SK-N-SH (cell line): ENCODE measurements around the gene HNRNPF. TPM values are rescaled to one million over a fixed set of nuclear protein-coding genes. Genes with fewer than 3 reads are reported as not detected.

ENCODE experiments used
- CTCF ChIA-PET: fragments of 300-600, 350-600 bp; formaldehyde crosslinking; extraction: SDS; loops from one replicate; lab custom pipeline; 2021; lab: Yijun Ruan, JAX
- POLR2A ChIA-PET: fragments of 350-600 bp; sonication (Branson Sonifier 250); formaldehyde crosslinking; extraction: SDS; loops from one replicate; lab custom pipeline; 2020; ENCODE audit warnings: antibody characterized with exemption, inconsistent platforms; lab: Yijun Ruan, JAX
- DNase-seq: peaks from one replicate; pipeline ENCODE4 v3.0.0; 2012
- H2AFZ ChIP-seq: fragments of 200-600 bp; sonication (generic); 2 replicates; pipeline ENCODE4 v1.8.1; 2016; ENCODE audit warnings: antibody characterized with exemption, mild to moderate bottlenecking, low read depth
- H3F3A ChIP-seq: fragments of 200-600 bp; sonication (generic); replicated peaks from 2 replicates; pipeline ENCODE3; 2016; ENCODE audit warnings: antibody characterized with exemption, mild to moderate bottlenecking; ENCODE audit not compliant: insufficient read depth
- H3K27ac ChIP-seq, 2 experiments: fragments of 200-500 bp in 1 of 2; fragments of 200-600 bp in 1 of 2; sonication (Bioruptor generic) in 1 of 2; sonication (generic), shearing (Covaris generic) in 1 of 2; 2 replicates each; pipeline versions ENCODE4 v1.5.1 to v1.6.1; 2014 to 2016; ENCODE audit warnings: low read depth in 2 of 2, inconsistent platforms in 1 of 2, low read length in 1 of 2, mild to moderate bottlenecking in 1 of 2, mixed read lengths in 1 of 2
- H3K27me3 ChIP-seq: fragments of 200-600 bp; sonication (generic), shearing (Covaris generic); 2 replicates; pipeline ENCODE4 v1.6.1; 2016; ENCODE audit warnings: mixed run types; ENCODE audit not compliant: insufficient read depth
- H3K36me3 ChIP-seq, 2 experiments: fragments of 200-500 bp in 1 of 2; fragments of 200-600 bp in 1 of 2; sonication (Bioruptor generic) in 1 of 2; sonication (generic) in 1 of 2; replicated peaks in 1 of 2; 2 replicates each; pipeline versions ENCODE3 to v1.5.1; 2014 to 2016; ENCODE audit warnings: low read length in 1 of 2, mild to moderate bottlenecking in 1 of 2; ENCODE audit not compliant: insufficient read depth in 2 of 2, control insufficient read depth in 1 of 2
- H3K4me1 ChIP-seq, 2 experiments: fragments of 200-500 bp in 1 of 2; fragments of 200-600 bp in 1 of 2; sonication (Bioruptor generic) in 1 of 2; sonication (generic), shearing (Covaris generic) in 1 of 2; 2 replicates each; pipeline versions ENCODE4 v1.5.1 to v1.6.1; 2014 to 2016; ENCODE audit warnings: low read depth in 1 of 2, low read length in 1 of 2, mixed run types in 1 of 2; ENCODE audit not compliant: insufficient read depth in 2 of 2, control insufficient read depth in 1 of 2
- H3K4me2 ChIP-seq: fragments of 200-600 bp; sonication (generic), shearing (Covaris generic); 2 replicates; pipeline ENCODE4 v1.6.1; 2017; ENCODE audit warnings: mixed run types
- H3K4me3 ChIP-seq, 2 experiments: fragments of 200-500 bp in 1 of 2; fragments of 200-600 bp in 1 of 2; sonication (Bioruptor generic) in 1 of 2; sonication (generic), shearing (Covaris generic) in 1 of 2; 2 replicates each; pipeline versions ENCODE4 v1.5.1 to v1.8.1; 2014 to 2016; ENCODE audit warnings: low read depth in 2 of 2, inconsistent platforms in 1 of 2, low read length in 1 of 2, mild to moderate bottlenecking in 1 of 2, mixed read lengths in 1 of 2, moderate library complexity in 1 of 2
- H3K79me2 ChIP-seq: fragments of 200-600 bp; sonication (generic); 2 replicates; pipeline ENCODE4 v1.8.1; 2017; ENCODE audit warnings: mild to moderate bottlenecking; ENCODE audit not compliant: insufficient read depth
- H3K9ac ChIP-seq: fragments of 200-600 bp; sonication (generic); 2 replicates; pipeline ENCODE4 v1.6.1; 2017; ENCODE audit warnings: mixed run types
- H3K9me2 ChIP-seq: fragments of 200-600 bp; sonication (generic); 2 replicates; pipeline ENCODE4 v1.6.1; 2017; ENCODE audit warnings: mixed run types
- H3K9me3 ChIP-seq: fragments of 200-600 bp; sonication (generic); 2 replicates; pipeline ENCODE4 v1.6.1; 2017; ENCODE audit warnings: mixed run types, mild to moderate bottlenecking, moderate library complexity
- H4K20me1 ChIP-seq: fragments of 200-600 bp; sonication (generic); 2 replicates; pipeline ENCODE4 v1.6.1; 2017; ENCODE audit warnings: mild to moderate bottlenecking, mixed run types; ENCODE audit not compliant: insufficient read depth
- EP300 ChIP-seq, 2 experiments: IDR thresholded peaks; 2 replicates each; pipeline versions ENCODE4 v1.4.0 to v1.6.1; 2012; ENCODE audit warnings: borderline replicate concordance in 1 of 2, low read depth in 1 of 2, low read length in 1 of 2
- FOSL2 ChIP-seq: IDR thresholded peaks from 2 replicates; pipeline ENCODE4 v1.4.0; 2012; ENCODE audit warnings: low read depth, mild to moderate bottlenecking, moderate library complexity, borderline replicate concordance
- FOXM1 ChIP-seq: IDR thresholded peaks from 2 replicates; pipeline ENCODE4 v1.4.0; 2012; ENCODE audit warnings: low read depth, mild to moderate bottlenecking
- MXI1 ChIP-seq: IDR thresholded peaks from 2 replicates; pipeline ENCODE4 v1.6.1; 2012; ENCODE audit warnings: mild to moderate bottlenecking, low read depth, low read length, improper control_type of control experiment
- NFIC ChIP-seq: IDR thresholded peaks from 2 replicates; pipeline ENCODE4 v1.4.0; 2012; ENCODE audit warnings: borderline replicate concordance
- NRF1 ChIP-seq: IDR thresholded peaks from 2 replicates; pipeline ENCODE4 v1.6.1; 2012; ENCODE audit warnings: low read depth, mild to moderate bottlenecking, low read length
- RCOR1 ChIP-seq: fragments of 150-350 bp; IDR thresholded peaks from 2 replicates; pipeline ENCODE4 v1.6.1; 2017; ENCODE audit warnings: antibody characterized with exemption, low read length
- RFX5 ChIP-seq: IDR thresholded peaks from 2 replicates; pipeline ENCODE4 v1.6.1; 2012; ENCODE audit warnings: mild to moderate bottlenecking, improper control_type of control experiment, low read length
- SMC3 ChIP-seq: IDR thresholded peaks from 2 replicates; pipeline ENCODE4 v1.6.1; 2012; ENCODE audit warnings: low read depth, low read length, improper control_type of control experiment
- TAF1 ChIP-seq: IDR thresholded peaks from 2 replicates; pipeline ENCODE4 v1.6.1; 2012; ENCODE audit warnings: low read depth, mild to moderate bottlenecking, low read length, moderate library complexity, borderline replicate concordance
- TCF12 ChIP-seq: IDR thresholded peaks from 2 replicates; pipeline ENCODE4 v1.4.0; 2012
- USF2 ChIP-seq: fragments of 150-350 bp; IDR thresholded peaks from 2 replicates; pipeline ENCODE4 v1.6.1; 2017; ENCODE audit warnings: antibody characterized with exemption, low read length, low read depth, borderline replicate concordance
- YY1 ChIP-seq: IDR thresholded peaks from 2 replicates; pipeline ENCODE4 v1.4.0; 2012; ENCODE audit warnings: low read depth, mild to moderate bottlenecking
- WGBS: methylation state at CpG from one replicate; pipeline ENCODE4 v1.1.6; 2017; ENCODE audit warnings: low lambda C conversion rate; 5-methylcytosine and 5-hydroxymethylcytosine counted together
- polyA plus RNA-seq, 3 experiments: library from polyadenylated mRNA; depleted of rRNA; stranded (reverse); fragments of >200 nt; gene quantifications; 2 replicates each; pipeline ENCODE4 v1.2.3, GENCODE V29; 2012
- TF ChIP-seq, protein P1 (sequence below): IDR thresholded peaks from 2 replicates; pipeline ENCODE4 v1.4.0; 2012; ENCODE audit warnings: low read depth, borderline replicate concordance
- TF ChIP-seq, protein P2 (sequence below): IDR thresholded peaks from 2 replicates; pipeline ENCODE4 v1.4.0; 2012; ENCODE audit warnings: low read depth
- TF ChIP-seq, protein P3 (sequence below): IDR thresholded peaks from 2 replicates; pipeline ENCODE4 v1.6.1; 2012; ENCODE audit warnings: mild to moderate bottlenecking, low read depth, low read length, moderate library complexity
- TF ChIP-seq, protein P4 (sequence below): fragments of 150-350 bp; IDR thresholded peaks from 2 replicates; pipeline ENCODE4 v1.6.1; 2016; ENCODE audit warnings: mild to moderate bottlenecking, low read depth, low read length
- TF ChIP-seq, protein P5 (sequence below): IDR thresholded peaks from 2 replicates; pipeline ENCODE4; 2012

HNRNPF gene
- polyA plus RNA-seq, 1 of the 3 experiments (the other 2 are of a cell fraction), result 195 TPM

DNA sequence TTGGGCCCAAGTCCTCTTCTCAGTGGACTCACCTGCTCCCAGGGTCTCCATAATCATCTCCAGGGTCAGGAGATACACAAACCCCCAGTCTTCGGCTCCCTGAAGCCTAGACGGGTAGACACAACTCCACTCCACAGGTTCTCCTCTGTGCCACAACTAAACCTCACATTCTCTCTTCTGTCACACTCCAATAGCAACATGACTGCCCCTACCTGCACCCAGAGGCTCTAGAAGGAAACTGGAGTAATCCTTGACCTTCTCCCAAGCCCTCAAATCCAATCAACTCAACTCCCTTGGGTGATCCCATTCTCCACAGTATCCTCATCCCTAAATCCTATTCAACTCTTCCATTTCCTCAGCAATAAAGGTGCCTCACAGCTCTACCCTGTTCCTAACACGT, 16.2 kb downstream of the HNRNPF start:
- peaks cover 89% of the 10 kb centered on the region for H4K20me1 ChIP-seq
- H3K27me3 ChIP-seq, result no peaks in the 10 kb centered on the region
- H3K79me2 ChIP-seq, result peaks cover 95% of the 10 kb centered on the region
- peaks cover 8 to 15% of the 10 kb centered on the region in 2 experiments; a peak in 3 of 4 replicates for H3K4me1 ChIP-seq
- CTCF ChIA-PET, result interaction anchor here (1.6 kb wide), 1 partner anchor 11 kb away, joined by 4 read pairs; no protein-coding TSS in a partner anchor
- H3K4me2 ChIP-seq, result no peak overlapping the region
- TF ChIP-seq RFX5, result no peak
- TF ChIP-seq TCF12, result no peak
- no peak for TF ChIP-seq NRF1
- TF ChIP-seq, protein P1, sequence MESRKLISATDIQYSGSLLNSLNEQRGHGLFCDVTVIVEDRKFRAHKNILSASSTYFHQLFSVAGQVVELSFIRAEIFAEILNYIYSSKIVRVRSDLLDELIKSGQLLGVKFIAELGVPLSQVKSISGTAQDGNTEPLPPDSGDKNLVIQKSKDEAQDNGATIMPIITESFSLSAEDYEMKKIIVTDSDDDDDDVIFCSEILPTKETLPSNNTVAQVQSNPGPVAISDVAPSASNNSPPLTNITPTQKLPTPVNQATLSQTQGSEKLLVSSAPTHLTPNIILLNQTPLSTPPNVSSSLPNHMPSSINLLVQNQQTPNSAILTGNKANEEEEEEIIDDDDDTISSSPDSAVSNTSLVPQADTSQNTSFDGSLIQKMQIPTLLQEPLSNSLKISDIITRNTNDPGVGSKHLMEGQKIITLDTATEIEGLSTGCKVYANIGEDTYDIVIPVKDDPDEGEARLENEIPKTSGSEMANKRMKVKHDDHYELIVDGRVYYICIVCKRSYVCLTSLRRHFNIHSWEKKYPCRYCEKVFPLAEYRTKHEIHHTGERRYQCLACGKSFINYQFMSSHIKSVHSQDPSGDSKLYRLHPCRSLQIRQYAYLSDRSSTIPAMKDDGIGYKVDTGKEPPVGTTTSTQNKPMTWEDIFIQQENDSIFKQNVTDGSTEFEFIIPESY, result no peak
- TF ChIP-seq SMC3, result no peak
- no peak for TF ChIP-seq FOSL2
- no peak for TF ChIP-seq FOXM1
- TF ChIP-seq USF2, result no peak
- no peak for TF ChIP-seq TAF1
- TF ChIP-seq YY1, result no peak
- TF ChIP-seq RCOR1, result no peak
- H3F3A ChIP-seq, result peaks cover 22% of the 10 kb centered on the region
- 88% methylated on average over 2 of the region's 3 CpGs for WGBS
- no peaks in the 10 kb centered on the region for H3K9me3 ChIP-seq
- peaks cover 62% of the 10 kb centered on the region in 2 experiments for H3K36me3 ChIP-seq
- H3K4me3 ChIP-seq, result no peak overlapping the region
- H2AFZ ChIP-seq, result no peak overlapping the region
- no peak for DNase-seq
- H3K27ac ChIP-seq, result no peak overlapping the region
- H3K9ac ChIP-seq, result no peak overlapping the region
- H3K9me2 ChIP-seq, result no peaks in the 10 kb centered on the region
- POLR2A ChIA-PET, result no interaction called here

GRCh38 chr10:43391496-43391895, 17.5 kb downstream of the HNRNPF start:
- Histone ChIP-seq H2AFZ (no peak overlapping the region), H3K36me3 (peaks cover 73 to 75% of the 10 kb centered on the region in 2 experiments), H3K27ac (no peak overlapping the region), H3K9ac (no peak overlapping the region), H3K79me2 (peaks cover 87% of the 10 kb centered on the region), H3K4me2 (no peak overlapping the region), H3K9me2 (no peaks in the 10 kb centered on the region), H3F3A (peaks cover 29% of the 10 kb centered on the region), H4K20me1 (peaks cover 100% of the 10 kb centered on the region), H3K4me3 (no peak overlapping the region), H3K27me3 (no peaks in the 10 kb centered on the region), H3K4me1 (peaks cover 5 to 15% of the 10 kb centered on the region in 2 experiments; a peak in 3 of 4 replicates), H3K9me3 (no peaks in the 10 kb centered on the region)
- ChIA-PET POLR2A (no interaction called here), CTCF (interaction anchor here (1.3 kb wide), 4 partner anchors 36 to 75 kb away, joined by 3 to 5 read pairs (median 4); partner anchors contain the start of gene ZNF487)
- WGBS, result 94% methylated on average over 6 of the region's 6 CpGs
- DNase-seq, result no peak
- TF ChIP-seq, protein P2, sequence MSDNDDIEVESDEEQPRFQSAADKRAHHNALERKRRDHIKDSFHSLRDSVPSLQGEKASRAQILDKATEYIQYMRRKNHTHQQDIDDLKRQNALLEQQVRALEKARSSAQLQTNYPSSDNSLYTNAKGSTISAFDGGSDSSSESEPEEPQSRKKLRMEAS, result no peak
- TF ChIP-seq, protein P3, sequence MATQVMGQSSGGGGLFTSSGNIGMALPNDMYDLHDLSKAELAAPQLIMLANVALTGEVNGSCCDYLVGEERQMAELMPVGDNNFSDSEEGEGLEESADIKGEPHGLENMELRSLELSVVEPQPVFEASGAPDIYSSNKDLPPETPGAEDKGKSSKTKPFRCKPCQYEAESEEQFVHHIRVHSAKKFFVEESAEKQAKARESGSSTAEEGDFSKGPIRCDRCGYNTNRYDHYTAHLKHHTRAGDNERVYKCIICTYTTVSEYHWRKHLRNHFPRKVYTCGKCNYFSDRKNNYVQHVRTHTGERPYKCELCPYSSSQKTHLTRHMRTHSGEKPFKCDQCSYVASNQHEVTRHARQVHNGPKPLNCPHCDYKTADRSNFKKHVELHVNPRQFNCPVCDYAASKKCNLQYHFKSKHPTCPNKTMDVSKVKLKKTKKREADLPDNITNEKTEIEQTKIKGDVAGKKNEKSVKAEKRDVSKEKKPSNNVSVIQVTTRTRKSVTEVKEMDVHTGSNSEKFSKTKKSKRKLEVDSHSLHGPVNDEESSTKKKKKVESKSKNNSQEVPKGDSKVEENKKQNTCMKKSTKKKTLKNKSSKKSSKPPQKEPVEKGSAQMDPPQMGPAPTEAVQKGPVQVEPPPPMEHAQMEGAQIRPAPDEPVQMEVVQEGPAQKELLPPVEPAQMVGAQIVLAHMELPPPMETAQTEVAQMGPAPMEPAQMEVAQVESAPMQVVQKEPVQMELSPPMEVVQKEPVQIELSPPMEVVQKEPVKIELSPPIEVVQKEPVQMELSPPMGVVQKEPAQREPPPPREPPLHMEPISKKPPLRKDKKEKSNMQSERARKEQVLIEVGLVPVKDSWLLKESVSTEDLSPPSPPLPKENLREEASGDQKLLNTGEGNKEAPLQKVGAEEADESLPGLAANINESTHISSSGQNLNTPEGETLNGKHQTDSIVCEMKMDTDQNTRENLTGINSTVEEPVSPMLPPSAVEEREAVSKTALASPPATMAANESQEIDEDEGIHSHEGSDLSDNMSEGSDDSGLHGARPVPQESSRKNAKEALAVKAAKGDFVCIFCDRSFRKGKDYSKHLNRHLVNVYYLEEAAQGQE, result no peak
- TF ChIP-seq EP300 (IDR thresholded peaks at IDR 0.05; ENCODE audit: borderline replicate concordance in 1 of 2, low read depth in 1 of 2, low read length in 1 of 2) (no peak), NFIC (no peak), FOXM1 (no peak), MXI1 (no peak), RFX5 (no peak)
- TF ChIP-seq, protein P4, sequence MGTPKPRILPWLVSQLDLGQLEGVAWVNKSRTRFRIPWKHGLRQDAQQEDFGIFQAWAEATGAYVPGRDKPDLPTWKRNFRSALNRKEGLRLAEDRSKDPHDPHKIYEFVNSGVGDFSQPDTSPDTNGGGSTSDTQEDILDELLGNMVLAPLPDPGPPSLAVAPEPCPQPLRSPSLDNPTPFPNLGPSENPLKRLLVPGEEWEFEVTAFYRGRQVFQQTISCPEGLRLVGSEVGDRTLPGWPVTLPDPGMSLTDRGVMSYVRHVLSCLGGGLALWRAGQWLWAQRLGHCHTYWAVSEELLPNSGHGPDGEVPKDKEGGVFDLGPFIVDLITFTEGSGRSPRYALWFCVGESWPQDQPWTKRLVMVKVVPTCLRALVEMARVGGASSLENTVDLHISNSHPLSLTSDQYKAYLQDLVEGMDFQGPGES, result no peak
- TF ChIP-seq, protein P5, sequence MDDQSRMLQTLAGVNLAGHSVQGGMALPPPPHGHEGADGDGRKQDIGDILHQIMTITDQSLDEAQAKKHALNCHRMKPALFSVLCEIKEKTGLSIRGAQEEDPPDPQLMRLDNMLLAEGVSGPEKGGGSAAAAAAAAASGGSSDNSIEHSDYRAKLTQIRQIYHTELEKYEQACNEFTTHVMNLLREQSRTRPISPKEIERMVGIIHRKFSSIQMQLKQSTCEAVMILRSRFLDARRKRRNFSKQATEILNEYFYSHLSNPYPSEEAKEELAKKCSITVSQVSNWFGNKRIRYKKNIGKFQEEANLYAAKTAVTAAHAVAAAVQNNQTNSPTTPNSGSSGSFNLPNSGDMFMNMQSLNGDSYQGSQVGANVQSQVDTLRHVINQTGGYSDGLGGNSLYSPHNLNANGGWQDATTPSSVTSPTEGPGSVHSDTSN, result no peak
